ENCODE measurements around the gene TMLHE. TPM values are rescaled to one million over a fixed set of nuclear protein-coding genes. Genes with fewer than 3 reads are reported as not detected.

The TMLHE gene
- total and polyA plus RNA-seq, 4 donors, result 14.5 to 29.3 (median 21.8) TPM

DNA sequence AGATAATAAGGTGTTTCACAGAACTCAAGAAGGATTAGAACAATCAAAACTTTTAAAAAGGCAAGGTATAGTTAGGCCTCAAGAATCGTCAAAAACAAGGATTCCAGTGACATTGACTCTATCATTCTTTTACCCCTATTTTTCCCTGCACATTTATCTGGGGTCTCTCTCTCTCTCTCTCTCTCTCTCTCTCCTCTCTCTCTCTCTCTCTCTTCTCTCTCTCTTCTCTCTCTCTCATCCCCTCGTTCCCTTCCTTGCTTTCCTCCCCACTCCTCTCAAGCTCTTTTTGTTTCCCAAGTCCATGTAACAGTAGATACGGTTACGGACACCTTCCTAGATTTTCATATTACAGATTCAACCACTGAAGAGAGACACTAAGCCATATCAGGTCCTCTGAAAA is 3.2 kb upstream of the TMLHE start:
- no peak overlapping the region for H3K4me3 ChIP-seq (ENCODE audit: low read depth, low read length)
- no peaks in the 10 kb centered on the region for H3K9me3 ChIP-seq (ENCODE audit: control insufficient read depth, insufficient read depth, low read length)
- no peaks in the 10 kb centered on the region for H3K4me1 ChIP-seq (ENCODE audit: control insufficient read depth, insufficient read depth, low read length)
- no peaks in the 10 kb centered on the region for H3K36me3 ChIP-seq (ENCODE audit: control insufficient read depth, insufficient read depth, low read length)
- DNase-seq (ENCODE audit: low read depth in 4 of 6, low spot score in 6 of 6), result no peak
- 69% methylated on average over 2 of the region's 4 CpGs for WGBS (ENCODE audit: insufficient coverage)
- no peaks in the 10 kb centered on the region for H3K27me3 ChIP-seq (ENCODE audit: control insufficient read depth, insufficient read depth, low read length)
- H3K27ac ChIP-seq (ENCODE audit: low read depth, low read length), result no peak overlapping the region

DNA sequence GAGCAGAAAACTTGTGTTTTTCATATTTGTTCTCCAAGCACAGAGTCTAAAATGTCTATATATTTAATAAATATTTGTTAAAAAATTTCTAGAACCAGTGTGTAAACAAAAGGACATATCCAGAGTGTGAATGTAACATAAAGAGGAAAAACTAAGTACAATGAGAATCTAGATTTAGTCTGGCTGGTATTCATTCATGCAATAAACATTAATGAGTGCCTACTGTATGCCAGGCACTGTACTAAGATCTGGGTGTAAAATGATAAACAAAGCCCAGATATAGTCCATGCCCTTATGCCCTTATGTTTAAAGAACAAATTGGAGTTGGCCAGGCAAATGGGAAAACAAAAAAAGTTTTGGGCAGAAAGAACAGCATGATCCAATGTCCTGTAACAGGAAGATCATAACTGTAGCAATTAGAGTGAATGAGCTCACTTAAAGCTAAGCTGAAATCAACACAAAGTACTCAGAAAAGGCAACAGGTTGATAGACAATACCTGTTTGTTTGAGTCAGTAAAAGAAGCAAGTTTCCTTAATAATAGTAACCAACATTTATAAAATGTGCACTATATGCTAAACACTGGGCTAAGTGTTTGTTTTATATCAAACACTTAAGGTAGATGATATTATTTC is 1.3 kb upstream of the TMLHE start:
- Histone ChIP-seq H3K36me3 (ENCODE audit: control insufficient read depth, insufficient read depth, low read length) (no peaks in the 10 kb centered on the region), H3K4me1 (ENCODE audit: control insufficient read depth, insufficient read depth, low read length) (no peaks in the 10 kb centered on the region), H3K27me3 (ENCODE audit: control insufficient read depth, insufficient read depth, low read length) (no peaks in the 10 kb centered on the region), H3K4me3 (ENCODE audit: low read depth, low read length) (no peak overlapping the region), H3K9me3 (ENCODE audit: control insufficient read depth, insufficient read depth, low read length) (no peaks in the 10 kb centered on the region), H3K27ac (ENCODE audit: low read depth, low read length) (no peak overlapping the region)
- no peak for DNase-seq (ENCODE audit: low read depth in 4 of 6, low spot score in 6 of 6)

DNA sequence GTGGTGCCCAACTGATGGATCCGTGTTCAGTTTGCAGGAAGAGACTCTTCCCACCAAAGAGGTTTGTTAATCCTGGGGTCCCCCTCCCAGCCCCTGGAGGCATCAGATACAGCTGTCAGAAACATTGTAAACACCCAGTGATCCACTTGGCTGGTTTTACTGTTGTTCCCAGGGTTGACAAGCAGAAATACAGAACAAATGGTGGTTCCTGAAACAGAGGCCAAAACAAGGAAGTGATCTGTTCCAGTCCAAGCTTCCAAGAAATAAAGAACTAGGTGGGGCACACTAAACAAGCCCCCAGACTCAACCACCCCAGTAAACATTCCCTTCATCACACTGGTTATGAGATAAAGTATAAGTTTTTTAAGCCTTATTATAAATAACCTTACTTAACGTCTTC is 1.4 kb downstream of the TMLHE start:
- 29% methylated on average over 1 of the region's 2 CpGs for WGBS (ENCODE audit: insufficient coverage)
- Histone ChIP-seq H3K27me3 (ENCODE audit: control insufficient read depth, insufficient read depth, low read length) (no peaks in the 10 kb centered on the region), H3K27ac (ENCODE audit: low read depth, low read length) (no peak overlapping the region), H3K9me3 (ENCODE audit: control insufficient read depth, insufficient read depth, low read length) (peaks cover 2% of the 10 kb centered on the region), H3K4me1 (ENCODE audit: control insufficient read depth, insufficient read depth, low read length) (no peaks in the 10 kb centered on the region), H3K4me3 (ENCODE audit: low read depth, low read length) (no peak overlapping the region), H3K36me3 (ENCODE audit: control insufficient read depth, insufficient read depth, low read length) (no peaks in the 10 kb centered on the region)
- no peak for DNase-seq (ENCODE audit: low read depth in 4 of 6, low spot score in 6 of 6)

DNA sequence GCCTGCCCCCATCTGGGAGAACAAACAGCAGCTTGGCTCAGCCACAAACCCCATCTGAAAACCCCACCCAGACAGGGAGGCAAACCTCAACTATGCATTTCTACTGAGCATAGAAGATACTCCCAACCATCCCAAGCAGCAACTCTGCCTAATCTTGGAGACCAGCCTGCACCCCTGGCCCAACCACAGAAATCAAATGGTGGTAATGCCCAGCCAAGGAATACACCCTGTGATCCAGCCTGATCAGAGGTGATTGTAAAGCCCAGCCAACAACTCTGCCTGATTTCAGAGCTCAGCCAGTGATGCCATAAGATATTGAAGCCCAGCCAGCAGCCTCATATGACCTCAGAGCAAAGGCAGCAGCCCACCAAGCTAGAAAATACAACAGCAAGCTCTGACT is 19.8 kb downstream of the TMLHE start:
- Histone ChIP-seq H3K4me3 (ENCODE audit: low read depth, low read length) (no peak overlapping the region), H3K9me3 (ENCODE audit: control insufficient read depth, insufficient read depth, low read length) (peaks cover 7% of the 10 kb centered on the region), H3K36me3 (ENCODE audit: control insufficient read depth, insufficient read depth, low read length) (no peaks in the 10 kb centered on the region), H3K4me1 (ENCODE audit: control insufficient read depth, insufficient read depth, low read length) (no peaks in the 10 kb centered on the region), H3K27me3 (ENCODE audit: control insufficient read depth, insufficient read depth, low read length) (no peaks in the 10 kb centered on the region), H3K27ac (ENCODE audit: low read depth, low read length) (no peak overlapping the region)
- no peak for DNase-seq (ENCODE audit: low read depth in 4 of 6, low spot score in 6 of 6)

DNA sequence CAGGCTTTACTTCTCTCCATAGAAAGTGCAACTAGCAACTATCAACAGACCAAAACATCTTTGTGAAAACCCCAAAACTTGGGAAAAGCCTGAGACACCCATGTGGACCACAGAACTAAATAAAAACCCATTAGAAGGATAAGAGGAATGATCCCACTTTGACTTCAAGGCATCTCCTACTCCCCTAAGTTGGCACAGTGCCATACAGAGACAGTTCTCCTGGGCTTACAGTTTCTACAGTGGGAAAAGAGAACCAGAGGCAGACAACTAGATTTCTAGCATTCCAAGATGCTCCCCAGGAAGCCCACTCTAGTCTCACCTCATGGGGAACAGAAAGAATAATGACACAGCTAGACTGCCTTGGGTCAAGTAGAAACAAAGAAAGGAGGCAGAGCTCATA is 20.4 kb downstream of the TMLHE start:
- H3K36me3 ChIP-seq (ENCODE audit: control insufficient read depth, insufficient read depth, low read length), result no peaks in the 10 kb centered on the region
- H3K4me1 ChIP-seq (ENCODE audit: control insufficient read depth, insufficient read depth, low read length), result no peaks in the 10 kb centered on the region
- H3K27ac ChIP-seq (ENCODE audit: low read depth, low read length), result no peak overlapping the region
- no peaks in the 10 kb centered on the region for H3K27me3 ChIP-seq (ENCODE audit: control insufficient read depth, insufficient read depth, low read length)
- H3K9me3 ChIP-seq (ENCODE audit: control insufficient read depth, insufficient read depth, low read length), result peaks cover 9% of the 10 kb centered on the region
- no peak overlapping the region for H3K4me3 ChIP-seq (ENCODE audit: low read depth, low read length)
- DNase-seq (ENCODE audit: low read depth in 4 of 6, low spot score in 6 of 6), result no peak

DNA sequence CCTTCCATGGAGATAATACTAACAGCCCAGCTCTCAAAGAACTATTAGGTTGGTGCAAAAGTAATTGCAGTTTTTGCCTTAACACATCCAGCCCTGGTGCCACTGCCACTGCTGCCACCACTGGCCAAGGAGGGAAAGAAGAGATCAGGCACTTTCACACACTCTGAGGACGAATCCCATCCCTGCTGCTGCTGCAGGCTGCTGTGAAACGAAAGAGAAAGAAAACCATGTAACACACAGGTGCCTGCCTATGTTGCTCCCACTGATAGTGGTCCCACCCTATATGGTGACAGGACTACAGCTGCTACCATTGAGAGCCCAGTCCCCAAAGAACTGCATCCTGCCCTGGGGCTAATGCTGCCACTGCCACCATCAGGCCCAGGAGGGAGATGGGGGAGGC is 35.1 kb downstream of the TMLHE start:
- Histone ChIP-seq H3K9me3 (ENCODE audit: control insufficient read depth, insufficient read depth, low read length) (peaks cover 7% of the 10 kb centered on the region), H3K27ac (ENCODE audit: low read depth, low read length) (no peak overlapping the region), H3K36me3 (ENCODE audit: control insufficient read depth, insufficient read depth, low read length) (no peaks in the 10 kb centered on the region), H3K4me3 (ENCODE audit: low read depth, low read length) (no peak overlapping the region), H3K27me3 (ENCODE audit: control insufficient read depth, insufficient read depth, low read length) (no peaks in the 10 kb centered on the region), H3K4me1 (ENCODE audit: control insufficient read depth, insufficient read depth, low read length) (no peaks in the 10 kb centered on the region)
- WGBS (ENCODE audit: insufficient coverage), result 67% methylated on average over 1 of the region's 2 CpGs
- no peak for DNase-seq (ENCODE audit: low read depth in 4 of 6, low spot score in 6 of 6)

DNA sequence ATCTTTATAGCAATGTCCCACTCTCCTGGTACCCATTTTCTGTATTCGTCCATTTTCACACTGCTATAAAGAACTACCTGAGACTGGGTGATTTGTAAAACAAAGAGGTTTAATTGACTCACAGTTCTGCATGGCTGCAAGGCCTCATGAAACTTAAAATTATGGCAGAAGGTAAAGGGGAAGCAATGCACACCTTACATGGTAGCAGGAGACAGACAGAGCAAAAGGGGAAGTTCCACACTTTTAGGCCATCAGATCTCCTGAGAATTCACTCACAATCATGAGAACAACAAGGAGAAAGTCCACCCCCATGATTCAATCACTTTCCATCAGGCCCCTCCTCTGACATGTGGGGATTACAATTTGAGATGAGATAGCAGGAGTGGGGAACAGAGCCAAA is 49.7 kb downstream of the TMLHE start:
- H3K36me3 ChIP-seq (ENCODE audit: control insufficient read depth, insufficient read depth, low read length), result no peaks in the 10 kb centered on the region
- no CpG with 5 or more reads among the region's 1 CpG for WGBS (ENCODE audit: insufficient coverage)
- H3K4me1 ChIP-seq (ENCODE audit: control insufficient read depth, insufficient read depth, low read length), result no peaks in the 10 kb centered on the region
- no peaks in the 10 kb centered on the region for H3K9me3 ChIP-seq (ENCODE audit: control insufficient read depth, insufficient read depth, low read length)
- no peaks in the 10 kb centered on the region for H3K27me3 ChIP-seq (ENCODE audit: control insufficient read depth, insufficient read depth, low read length)
- no peak overlapping the region for H3K27ac ChIP-seq (ENCODE audit: low read depth, low read length)
- no peak for DNase-seq (ENCODE audit: low read depth in 4 of 6, low spot score in 6 of 6)
- no peak overlapping the region for H3K4me3 ChIP-seq (ENCODE audit: low read depth, low read length)

DNA sequence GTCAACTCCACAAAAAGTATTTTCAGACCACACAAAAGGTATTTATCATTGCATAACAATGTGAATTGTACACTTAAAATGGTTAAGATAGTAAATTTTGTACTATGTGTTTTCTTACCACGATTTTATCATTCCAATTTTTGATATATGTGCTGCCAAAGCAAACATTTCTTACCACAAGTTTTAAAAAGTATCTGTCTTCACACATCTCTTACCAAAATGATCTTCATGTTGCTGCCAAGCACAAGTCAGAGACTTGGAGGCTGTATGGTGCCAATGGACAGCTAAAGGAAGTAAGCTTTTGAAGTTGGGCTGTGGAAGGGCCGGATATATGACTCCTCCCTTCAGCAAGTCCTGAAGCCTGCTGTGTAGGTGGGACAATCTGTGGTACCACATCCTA is 67.9 kb downstream of the TMLHE start:
- H3K4me1 ChIP-seq (ENCODE audit: control insufficient read depth, insufficient read depth, low read length), result no peaks in the 10 kb centered on the region
- no CpG with 5 or more reads among the region's 2 CpGs for WGBS (ENCODE audit: insufficient coverage)
- H3K27me3 ChIP-seq (ENCODE audit: control insufficient read depth, insufficient read depth, low read length), result no peaks in the 10 kb centered on the region
- H3K36me3 ChIP-seq (ENCODE audit: control insufficient read depth, insufficient read depth, low read length), result no peaks in the 10 kb centered on the region
- H3K9me3 ChIP-seq (ENCODE audit: control insufficient read depth, insufficient read depth, low read length), result peaks cover 3% of the 10 kb centered on the region
- no peak overlapping the region for H3K4me3 ChIP-seq (ENCODE audit: low read depth, low read length)
- DNase-seq (ENCODE audit: low read depth in 4 of 6, low spot score in 6 of 6), result no peak
- H3K27ac ChIP-seq (ENCODE audit: low read depth, low read length), result no peak overlapping the region

DNA sequence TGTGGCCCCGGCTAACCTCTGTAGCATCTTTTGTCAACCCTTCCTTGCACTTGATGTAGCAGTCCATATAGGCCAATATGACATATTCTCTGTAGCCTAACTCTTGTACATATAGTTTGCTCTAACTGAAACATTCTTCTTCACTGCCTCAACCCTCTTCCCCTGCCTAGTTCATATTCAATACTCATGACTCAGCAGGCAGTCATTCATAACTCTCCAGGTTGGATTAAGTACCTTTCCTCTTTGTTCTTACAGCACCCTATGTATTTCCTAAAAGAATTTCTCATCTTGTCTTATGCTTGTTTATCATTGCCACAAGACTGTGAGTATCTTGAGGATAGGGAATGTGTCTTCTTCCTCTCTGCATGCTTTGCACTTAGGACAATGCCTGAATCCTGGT is 76.9 kb downstream of the TMLHE start:
- no peaks in the 10 kb centered on the region for H3K4me1 ChIP-seq (ENCODE audit: control insufficient read depth, insufficient read depth, low read length)
- no peak for DNase-seq (ENCODE audit: low read depth in 4 of 6, low spot score in 6 of 6)
- H3K36me3 ChIP-seq (ENCODE audit: control insufficient read depth, insufficient read depth, low read length), result no peaks in the 10 kb centered on the region
- H3K9me3 ChIP-seq (ENCODE audit: control insufficient read depth, insufficient read depth, low read length), result peaks cover 4% of the 10 kb centered on the region
- H3K27ac ChIP-seq (ENCODE audit: low read depth, low read length), result no peak overlapping the region
- WGBS (ENCODE audit: insufficient coverage), result 80% methylated on average over 1 of the region's 1 CpG
- H3K4me3 ChIP-seq (ENCODE audit: low read depth, low read length), result no peak overlapping the region
- H3K27me3 ChIP-seq (ENCODE audit: control insufficient read depth, insufficient read depth, low read length), result no peaks in the 10 kb centered on the region

DNA sequence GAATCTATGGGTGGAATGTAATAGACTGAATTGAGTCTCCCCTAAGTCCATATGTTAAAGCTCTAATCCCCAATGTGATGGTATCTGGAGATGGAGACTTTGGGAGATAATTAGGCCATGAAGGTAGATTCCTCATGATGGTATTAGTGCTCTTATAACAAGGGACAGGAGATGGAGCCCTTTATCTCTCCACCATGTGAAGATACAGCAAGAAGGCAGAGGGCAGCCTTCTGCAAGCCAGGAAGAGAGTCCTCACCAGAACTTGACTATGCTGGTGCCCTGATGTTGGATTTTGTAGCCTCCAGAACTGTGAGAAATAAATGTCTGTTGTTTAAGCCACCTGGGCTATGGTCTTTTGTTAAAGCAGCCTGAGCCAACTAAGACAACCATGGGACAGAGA is 78.0 kb downstream of the TMLHE start:
- H3K4me3 ChIP-seq (ENCODE audit: low read depth, low read length), result no peak overlapping the region
- H3K36me3 ChIP-seq (ENCODE audit: control insufficient read depth, insufficient read depth, low read length), result no peaks in the 10 kb centered on the region
- no peaks in the 10 kb centered on the region for H3K27me3 ChIP-seq (ENCODE audit: control insufficient read depth, insufficient read depth, low read length)
- no peaks in the 10 kb centered on the region for H3K4me1 ChIP-seq (ENCODE audit: control insufficient read depth, insufficient read depth, low read length)
- H3K27ac ChIP-seq (ENCODE audit: low read depth, low read length), result no peak overlapping the region
- H3K9me3 ChIP-seq (ENCODE audit: control insufficient read depth, insufficient read depth, low read length), result peaks cover 5% of the 10 kb centered on the region
- no peak for DNase-seq (ENCODE audit: low read depth in 4 of 6, low spot score in 6 of 6)
